SK-N-MC (cell line): Measurements from ENCODE around the gene RBMS1.

Source experiments
- EZH2 ChIP-seq: fragments of 200-600 bp; sonication (generic); IDR thresholded peaks from one replicate; pipeline ENCODE4 v1.6.1; 2017; ENCODE audit warnings: antibody characterized with exemption
- FOXP2 ChIP-seq: optimal IDR thresholded peaks from 2 replicates; pipeline ENCODE3; 2011; ENCODE audit warnings: mild to moderate bottlenecking, moderate library complexity; ENCODE audit not compliant: insufficient read depth; ENCODE audit errors: extremely low read length, control extremely low read depth
- POLR2AphosphoS5 ChIP-seq: IDR thresholded peaks from 2 replicates; pipeline ENCODE4 v1.6.1; 2012; ENCODE audit warnings: mild to moderate bottlenecking, low read depth, low read length, borderline replicate concordance

DNA sequence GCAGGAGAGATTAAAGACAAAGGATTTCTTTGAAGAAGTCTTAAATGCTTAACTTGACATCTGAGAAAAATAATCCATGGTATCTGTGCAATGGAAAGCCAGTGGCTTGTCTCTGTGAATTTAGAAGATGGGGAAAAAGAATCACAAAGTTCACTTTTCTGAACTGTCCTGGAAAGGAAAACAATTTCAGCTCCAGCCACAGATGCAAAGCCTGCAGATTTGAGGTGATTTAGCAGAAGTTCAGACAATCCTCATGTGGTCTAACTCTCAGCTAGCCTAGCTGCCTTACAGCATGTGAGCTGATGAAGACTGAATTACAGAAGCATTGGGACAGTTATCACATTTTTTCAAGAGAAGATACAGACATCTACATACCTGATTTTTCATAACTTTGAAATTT lies 166.8 kb downstream of the RBMS1 start:
- TF ChIP-seq POLR2AphosphoS5 = no peak
- no peak for TF ChIP-seq EZH2
- no peak for TF ChIP-seq FOXP2
